MM.1S (cell line): ENCODE results near the gene RPS6KC1.

Experiments
- EZH2phosphoT487 ChIP-seq: fragments of 300-600 bp; sonication (generic); IDR thresholded peaks from 2 replicates; pipeline ENCODE4 v1.6.1; 2018; ENCODE audit warnings: antibody characterized with exemption, low read length
- TF ChIP-seq, protein P1 (sequence below): fragments of 300-600 bp; sonication (generic); IDR thresholded peaks from 2 replicates; pipeline ENCODE4 v1.5.1; 2016; ENCODE audit warnings: antibody characterized with exemption, low read length, mixed read lengths

- TF ChIP-seq, protein P1, sequence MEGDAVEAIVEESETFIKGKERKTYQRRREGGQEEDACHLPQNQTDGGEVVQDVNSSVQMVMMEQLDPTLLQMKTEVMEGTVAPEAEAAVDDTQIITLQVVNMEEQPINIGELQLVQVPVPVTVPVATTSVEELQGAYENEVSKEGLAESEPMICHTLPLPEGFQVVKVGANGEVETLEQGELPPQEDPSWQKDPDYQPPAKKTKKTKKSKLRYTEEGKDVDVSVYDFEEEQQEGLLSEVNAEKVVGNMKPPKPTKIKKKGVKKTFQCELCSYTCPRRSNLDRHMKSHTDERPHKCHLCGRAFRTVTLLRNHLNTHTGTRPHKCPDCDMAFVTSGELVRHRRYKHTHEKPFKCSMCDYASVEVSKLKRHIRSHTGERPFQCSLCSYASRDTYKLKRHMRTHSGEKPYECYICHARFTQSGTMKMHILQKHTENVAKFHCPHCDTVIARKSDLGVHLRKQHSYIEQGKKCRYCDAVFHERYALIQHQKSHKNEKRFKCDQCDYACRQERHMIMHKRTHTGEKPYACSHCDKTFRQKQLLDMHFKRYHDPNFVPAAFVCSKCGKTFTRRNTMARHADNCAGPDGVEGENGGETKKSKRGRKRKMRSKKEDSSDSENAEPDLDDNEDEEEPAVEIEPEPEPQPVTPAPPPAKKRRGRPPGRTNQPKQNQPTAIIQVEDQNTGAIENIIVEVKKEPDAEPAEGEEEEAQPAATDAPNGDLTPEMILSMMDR = no peak
- TF ChIP-seq EZH2phosphoT487 = no peak
These were observed 69.3 kb downstream of the RPS6KC1 start for GRCh38 chr1:213120386-213120785.
